K562 (cell line): ENCODE measurements around the gene GNA15. TPM values are rescaled to one million over a fixed set of nuclear protein-coding genes. Genes with fewer than 3 reads are reported as not detected.

Experiments
- PPARD ChIP-seq: fragments of 250-450 bp; sonication (Bioruptor Pico); IDR thresholded peaks from 2 replicates; pipeline ENCODE4 v1.8.0; 2022; ENCODE audit warnings: inconsistent platforms, mild to moderate bottlenecking, moderate library complexity
- ZKSCAN1 ChIP-seq: fragments of 150-350 bp; IDR thresholded peaks from 2 replicates; pipeline ENCODE4 v1.6.1; 2016; ENCODE audit warnings: low read depth, low read length
- polyA plus RNA-seq, 8 experiments: library from polyadenylated mRNA; depleted of rRNA in 4 of 8; stranded (reverse) in 5 of 8; unstranded in 3 of 8; fragments of >200 nt; fragmentation: Nextera tagmentation in 2 of 8; fragmentation: Illumina TruSeq in 1 of 8; extraction: Ambion mirVana in 2 of 8; extraction: Trizol in 1 of 8; gene quantifications; 2 replicates each; pipeline versions ENCODE4 v1.2.1 to v1.2.3, GENCODE V29; 2011 to 2014; ENCODE audit warnings: inconsistent platforms in 1 of 8, missing spikeins in 1 of 8
- total RNA-seq, 7 experiments: library from RNA; depleted of rRNA in 6 of 7; stranded (reverse); fragments of >200 nt in 6 of 7; fragmentation: Illumina TruSeq in 2 of 7; extraction: Trizol in 2 of 7; gene quantifications; 2 replicates each; pipeline versions ENCODE4 v1.2.1 to v1.2.3, GENCODE V29; 2011 to 2021; ENCODE audit warnings: low replicate concordance in 1 of 7
- TF ChIP-seq, protein P1 (sequence below): fragments of 150-350 bp; conservative IDR thresholded peaks from 2 replicates; pipeline ENCODE4 v1.6.1; 2014; ENCODE audit warnings: low read length
- TF ChIP-seq, protein P2 (sequence below): fragments of 450-650 bp; IDR thresholded peaks from 2 replicates; pipeline ENCODE4 v1.6.1; 2017; ENCODE audit warnings: antibody characterized with exemption, mild to moderate bottlenecking

Gene GNA15
- total and polyA plus RNA-seq, 9 of the 15 experiments (the other 6 are each of a cell fraction or from before 2014, with no cell fraction given): 0.03 to 0.24 (median 0.11) TPM; not detected in 1

DNA sequence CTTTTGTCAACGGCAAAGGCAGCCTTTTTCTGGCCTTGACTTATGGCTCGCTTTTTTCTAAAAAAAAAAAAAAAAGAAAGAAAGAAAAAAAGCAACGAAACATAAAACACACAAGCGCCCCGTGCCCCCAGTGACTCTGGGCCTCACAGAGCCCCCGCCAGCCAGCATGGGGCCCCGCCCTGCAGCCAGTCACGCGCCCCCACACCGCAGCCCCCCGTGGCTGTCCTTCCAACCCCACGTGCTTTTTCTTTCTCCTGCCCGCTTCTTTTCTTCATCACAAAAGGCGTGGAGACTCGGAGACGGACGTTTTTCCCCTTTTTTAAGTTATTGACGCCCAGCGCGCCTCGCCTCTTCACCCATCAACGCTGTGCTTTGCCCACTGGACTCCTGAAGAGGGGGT lies 14.4 kb upstream of the GNA15 start (continued):
- TF ChIP-seq, protein P1, sequence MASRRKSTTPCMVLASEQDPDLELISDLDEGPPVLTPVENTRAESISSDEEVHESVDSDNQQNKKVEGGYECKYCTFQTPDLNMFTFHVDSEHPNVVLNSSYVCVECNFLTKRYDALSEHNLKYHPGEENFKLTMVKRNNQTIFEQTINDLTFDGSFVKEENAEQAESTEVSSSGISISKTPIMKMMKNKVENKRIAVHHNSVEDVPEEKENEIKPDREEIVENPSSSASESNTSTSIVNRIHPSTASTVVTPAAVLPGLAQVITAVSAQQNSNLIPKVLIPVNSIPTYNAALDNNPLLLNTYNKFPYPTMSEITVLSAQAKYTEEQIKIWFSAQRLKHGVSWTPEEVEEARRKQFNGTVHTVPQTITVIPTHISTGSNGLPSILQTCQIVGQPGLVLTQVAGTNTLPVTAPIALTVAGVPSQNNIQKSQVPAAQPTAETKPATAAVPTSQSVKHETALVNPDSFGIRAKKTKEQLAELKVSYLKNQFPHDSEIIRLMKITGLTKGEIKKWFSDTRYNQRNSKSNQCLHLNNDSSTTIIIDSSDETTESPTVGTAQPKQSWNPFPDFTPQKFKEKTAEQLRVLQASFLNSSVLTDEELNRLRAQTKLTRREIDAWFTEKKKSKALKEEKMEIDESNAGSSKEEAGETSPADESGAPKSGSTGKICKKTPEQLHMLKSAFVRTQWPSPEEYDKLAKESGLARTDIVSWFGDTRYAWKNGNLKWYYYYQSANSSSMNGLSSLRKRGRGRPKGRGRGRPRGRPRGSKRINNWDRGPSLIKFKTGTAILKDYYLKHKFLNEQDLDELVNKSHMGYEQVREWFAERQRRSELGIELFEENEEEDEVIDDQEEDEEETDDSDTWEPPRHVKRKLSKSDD: no peak
- no peak for TF ChIP-seq ZKSCAN1
- TF ChIP-seq, protein P2, sequence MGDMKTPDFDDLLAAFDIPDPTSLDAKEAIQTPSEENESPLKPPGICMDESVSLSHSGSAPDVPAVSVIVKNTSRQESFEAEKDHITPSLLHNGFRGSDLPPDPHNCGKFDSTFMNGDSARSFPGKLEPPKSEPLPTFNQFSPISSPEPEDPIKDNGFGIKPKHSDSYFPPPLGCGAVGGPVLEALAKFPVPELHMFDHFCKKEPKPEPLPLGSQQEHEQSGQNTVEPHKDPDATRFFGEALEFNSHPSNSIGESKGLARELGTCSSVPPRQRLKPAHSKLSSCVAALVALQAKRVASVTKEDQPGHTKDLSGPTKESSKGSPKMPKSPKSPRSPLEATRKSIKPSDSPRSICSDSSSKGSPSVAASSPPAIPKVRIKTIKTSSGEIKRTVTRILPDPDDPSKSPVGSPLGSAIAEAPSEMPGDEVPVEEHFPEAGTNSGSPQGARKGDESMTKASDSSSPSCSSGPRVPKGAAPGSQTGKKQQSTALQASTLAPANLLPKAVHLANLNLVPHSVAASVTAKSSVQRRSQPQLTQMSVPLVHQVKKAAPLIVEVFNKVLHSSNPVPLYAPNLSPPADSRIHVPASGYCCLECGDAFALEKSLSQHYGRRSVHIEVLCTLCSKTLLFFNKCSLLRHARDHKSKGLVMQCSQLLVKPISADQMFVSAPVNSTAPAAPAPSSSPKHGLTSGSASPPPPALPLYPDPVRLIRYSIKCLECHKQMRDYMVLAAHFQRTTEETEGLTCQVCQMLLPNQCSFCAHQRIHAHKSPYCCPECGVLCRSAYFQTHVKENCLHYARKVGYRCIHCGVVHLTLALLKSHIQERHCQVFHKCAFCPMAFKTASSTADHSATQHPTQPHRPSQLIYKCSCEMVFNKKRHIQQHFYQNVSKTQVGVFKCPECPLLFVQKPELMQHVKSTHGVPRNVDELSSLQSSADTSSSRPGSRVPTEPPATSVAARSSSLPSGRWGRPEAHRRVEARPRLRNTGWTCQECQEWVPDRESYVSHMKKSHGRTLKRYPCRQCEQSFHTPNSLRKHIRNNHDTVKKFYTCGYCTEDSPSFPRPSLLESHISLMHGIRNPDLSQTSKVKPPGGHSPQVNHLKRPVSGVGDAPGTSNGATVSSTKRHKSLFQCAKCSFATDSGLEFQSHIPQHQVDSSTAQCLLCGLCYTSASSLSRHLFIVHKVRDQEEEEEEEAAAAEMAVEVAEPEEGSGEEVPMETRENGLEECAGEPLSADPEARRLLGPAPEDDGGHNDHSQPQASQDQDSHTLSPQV: no peak
- no peak for TF ChIP-seq PPARD (CRISPR knock-in tag)
- TF ChIP-seq, all 486 proteins: peak for 0
